Forelimb muscle (tissue), 1 donor: ENCODE results near the gene CSF1R. TPM values are rescaled to one million over a fixed set of nuclear protein-coding genes. Genes with fewer than 3 reads are reported as not detected.
"Not testable (repeated sequence)": the region's sequence is repeated elsewhere in the genome, so short reads cannot be mapped to it uniquely, and the experiment has no call there.

Experiments
- DNase-seq: peaks from one replicate; pipeline ENCODE4 v3.0.0-alpha.2; 2013; ENCODE audit warnings: low read depth
- polyA plus RNA-seq: library from polyadenylated mRNA; unstranded; fragments of 120-200 nt; gene quantifications from one replicate; pipeline ENCODE4 v1.2.1, GENCODE V29; 2013; ENCODE audit not compliant: insufficient read length

CSF1R gene
- polyA plus RNA-seq, 1 donor, result 22.9 TPM

- no peak for DNase-seq
Measured at GRCh38 chr5:150055326-150056074, 30.9 kb downstream of the CSF1R start.

GRCh38 chr5:150054569-150054968, 31.8 kb downstream of the CSF1R start:
- no peak for DNase-seq

- no peak for DNase-seq
Measured at GRCh38 chr5:150053713-150054392, 32.5 kb downstream of the CSF1R start.

GRCh38 chr5:150052956-150053712, 33.2 kb downstream of the CSF1R start:
- no peak for DNase-seq

- no peak for DNase-seq
Measured at GRCh38 chr5:150052226-150052955, 34.0 kb downstream of the CSF1R start.

GRCh38 chr5:150051657-150052195, 34.6 kb downstream of the CSF1R start:
- DNase-seq, result no peak

GRCh38 chr5:150050172-150050811, 36.1 kb downstream of the CSF1R start:
- not testable (repeated sequence) for DNase-seq

- DNase-seq, result no peak
Measured at GRCh38 chr5:150046031-150046430, 40.3 kb downstream of the CSF1R start.

GRCh38 chr5:150045549-150045948, 40.8 kb downstream of the CSF1R start:
- DNase-seq, result no peak

GRCh38 chr5:150044712-150045111, 41.6 kb downstream of the CSF1R start:
- DNase-seq, result no peak

GRCh38 chr5:150044329-150044681, 42.0 kb downstream of the CSF1R start:
- DNase-seq, result no peak

- no peak for DNase-seq
Measured at GRCh38 chr5:150043657-150044328, 42.6 kb downstream of the CSF1R start.

GRCh38 chr5:150042459-150042858, 43.9 kb downstream of the CSF1R start:
- no peak for DNase-seq

- DNase-seq, result no peak
Measured at GRCh38 chr5:150038547-150038946, 47.8 kb downstream of the CSF1R start.

- peak; percentile 24 for DNase-seq
Measured at GRCh38 chr5:150036513-150036912, 49.8 kb downstream of the CSF1R start.

GRCh38 chr5:150035139-150035895, 51.0 kb downstream of the CSF1R start:
- no peak for DNase-seq

GRCh38 chr5:150034662-150035061, 51.7 kb downstream of the CSF1R start:
- DNase-seq, result peak; percentile 40

GRCh38 chr5:150033334-150033733, 53.0 kb downstream of the CSF1R start:
- no peak for DNase-seq

GRCh38 chr5:150028047-150028446, 58.3 kb downstream of the CSF1R start:
- DNase-seq, result not testable (repeated sequence)

GRCh38 chr5:150026682-150027172, 59.6 kb downstream of the CSF1R start:
- DNase-seq, result no peak
